ENCODE measurements around the gene MYADML2.

The MYADML2 gene

DNA sequence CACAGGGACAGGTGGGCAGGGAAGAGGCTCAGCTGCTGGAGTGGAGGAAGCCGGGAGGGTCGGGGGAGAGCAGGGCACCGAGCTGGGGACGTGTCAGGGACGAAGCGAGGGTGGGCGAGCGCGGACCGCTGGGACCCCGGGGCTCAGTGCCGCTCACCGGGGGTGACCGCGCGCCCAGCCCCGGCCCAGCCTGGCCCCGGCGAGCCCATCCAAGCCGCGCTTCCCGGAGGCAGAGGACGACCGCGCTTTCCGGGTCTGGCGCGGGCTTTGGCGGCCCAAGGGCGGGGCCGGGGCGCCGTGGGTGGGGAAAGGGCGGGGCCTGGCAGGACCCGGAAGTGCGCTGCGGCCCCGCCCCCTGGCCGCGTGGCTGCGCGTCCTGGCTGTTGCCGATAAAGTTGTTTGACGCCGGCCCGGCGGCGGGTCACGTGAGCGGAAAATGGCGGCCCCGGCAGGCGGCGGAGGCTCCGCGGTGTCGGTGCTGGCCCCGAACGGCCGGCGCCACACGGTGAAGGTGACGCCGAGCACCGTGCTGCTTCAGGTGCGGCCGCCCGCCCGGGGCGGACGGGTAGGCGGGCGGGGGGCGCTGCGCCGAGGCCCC lies 30.3 kb upstream of the MYADML2 start, which contains the start of gene ASPSCR1:
TSS of gene ASPSCR1 (plus strand) at position 419 of the 598 bp plus-strand sequence. CDS start at position 437, 18 bp downstream.
- peak; percentile 79 to 92 for DNase-seq

DNA sequence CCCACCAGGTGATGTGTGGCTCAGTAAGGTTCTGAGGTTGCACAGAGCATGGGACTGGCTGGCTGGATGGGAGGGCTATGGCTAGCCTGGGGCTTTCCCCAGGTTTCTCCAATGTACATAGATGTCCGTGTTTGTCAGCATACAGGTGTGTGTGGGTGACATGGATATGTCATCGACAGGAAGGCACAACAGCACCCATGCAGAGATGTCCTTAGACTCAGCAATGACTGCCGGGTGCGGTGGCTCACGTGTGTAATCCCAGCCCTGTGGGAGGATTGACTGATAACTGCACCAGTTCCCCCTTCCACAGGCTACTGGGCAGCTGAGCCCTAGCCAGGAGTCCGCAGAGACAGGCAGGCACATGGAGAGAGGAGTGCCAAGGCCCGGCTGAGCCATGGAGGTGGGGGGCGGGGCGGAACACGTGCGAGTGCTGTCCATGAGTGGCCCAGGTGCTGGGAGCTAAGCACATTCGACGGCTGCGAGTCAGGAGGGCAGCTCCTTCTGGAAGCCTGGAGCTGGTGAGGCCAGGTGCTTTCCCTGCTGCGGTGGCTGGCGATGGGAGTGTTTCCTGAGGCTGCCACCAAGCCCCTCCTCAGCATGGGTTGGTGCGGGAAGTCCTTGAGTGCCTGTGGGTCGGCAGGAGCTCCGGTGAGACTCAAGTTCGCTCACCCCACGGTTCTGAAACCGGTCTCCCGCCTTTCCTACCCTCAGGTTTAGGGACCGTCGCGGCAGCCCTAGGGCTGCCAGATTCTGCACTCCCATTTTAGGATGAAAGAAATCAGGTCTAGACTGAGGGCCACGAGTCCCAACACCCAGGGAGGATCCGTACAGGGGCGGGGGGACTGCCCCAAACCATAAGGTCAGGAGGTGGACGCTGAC lies 29.5 kb upstream of the MYADML2 start:
- DNase-seq, result no peak

DNA sequence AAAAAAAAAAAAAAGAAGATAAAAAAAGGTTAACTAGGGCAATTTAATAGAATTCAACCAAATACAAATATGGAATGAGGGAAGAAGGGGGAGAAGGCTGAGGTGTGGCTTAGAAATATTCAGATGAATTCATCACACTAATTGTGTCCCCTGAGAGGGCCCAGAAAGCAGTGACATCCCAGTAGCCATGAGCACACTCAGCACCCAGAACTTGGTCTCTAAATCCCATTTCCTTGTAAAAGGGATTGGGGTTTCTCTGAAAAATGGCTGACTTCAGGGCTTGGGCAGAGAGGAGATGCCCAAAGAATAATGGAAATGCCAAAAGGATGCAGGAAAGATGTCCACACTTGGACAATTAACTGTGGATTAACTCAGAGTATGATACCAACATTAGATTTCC lies 26.4 kb upstream of the MYADML2 start:
- DNase-seq, result no peak

DNA sequence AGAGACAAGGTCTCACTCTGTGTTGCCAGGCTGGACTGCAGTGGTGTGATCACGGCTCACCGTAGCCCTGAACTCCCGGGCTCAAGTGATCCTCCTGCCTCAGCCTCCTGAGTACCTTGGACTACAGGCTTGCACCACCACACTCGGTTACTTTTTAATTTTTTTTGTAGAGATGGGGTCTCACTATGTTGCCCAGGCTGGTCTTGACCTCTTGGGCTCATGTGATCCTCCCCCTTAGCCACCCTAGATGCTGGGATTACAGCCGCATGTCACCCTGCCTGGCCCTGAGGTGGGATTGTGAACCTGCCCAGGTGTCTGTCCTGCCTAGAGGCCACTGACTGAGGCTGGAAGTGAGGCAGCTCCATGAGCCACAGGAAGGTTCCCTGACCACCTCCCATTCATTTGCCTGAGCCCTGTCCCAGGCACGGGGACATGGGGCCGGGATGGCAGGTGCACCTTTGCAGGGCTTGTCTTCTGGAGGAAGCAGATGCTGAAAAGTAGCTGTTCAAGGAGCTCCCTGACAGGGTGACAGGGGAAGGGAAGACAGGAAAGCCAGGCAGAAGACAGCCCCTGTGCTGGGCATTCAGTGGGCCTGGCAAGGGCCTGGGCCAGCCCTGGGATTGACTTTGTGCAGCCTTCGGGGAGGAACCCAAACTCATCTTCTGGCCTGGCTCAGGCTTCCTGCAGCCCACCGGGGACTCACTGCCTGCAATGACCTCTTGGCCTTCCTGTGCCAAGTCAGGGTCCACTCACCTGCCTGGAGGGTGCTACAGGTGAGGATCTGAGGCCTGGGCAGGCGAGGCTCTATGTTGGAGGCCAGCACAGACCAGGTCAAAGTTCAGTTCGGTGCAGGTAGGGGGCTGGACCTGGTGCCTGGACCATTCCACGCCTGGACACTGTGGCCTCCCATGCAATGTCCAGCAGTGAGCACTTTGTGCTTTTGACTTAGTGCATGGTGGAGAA lies 22.1 kb upstream of the MYADML2 start:
- no peak for DNase-seq

DNA sequence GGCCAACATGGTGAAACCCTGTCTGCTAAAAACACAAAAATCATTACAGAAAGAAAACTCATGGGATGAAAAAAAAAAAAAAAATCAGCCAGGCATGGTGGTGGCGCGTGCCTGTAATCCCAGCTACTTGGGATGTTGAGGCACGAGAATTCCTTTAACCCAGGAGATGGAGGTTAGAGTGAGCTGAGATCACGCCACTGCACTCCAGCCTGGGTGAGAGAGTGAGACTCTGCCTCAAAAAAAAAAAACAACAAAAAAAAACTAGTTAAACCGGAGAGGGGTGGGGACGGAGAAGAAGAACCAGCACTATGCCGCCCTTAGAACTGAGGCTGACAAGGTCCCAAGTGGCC lies 21.3 kb upstream of the MYADML2 start:
- DNase-seq, result no peak

DNA sequence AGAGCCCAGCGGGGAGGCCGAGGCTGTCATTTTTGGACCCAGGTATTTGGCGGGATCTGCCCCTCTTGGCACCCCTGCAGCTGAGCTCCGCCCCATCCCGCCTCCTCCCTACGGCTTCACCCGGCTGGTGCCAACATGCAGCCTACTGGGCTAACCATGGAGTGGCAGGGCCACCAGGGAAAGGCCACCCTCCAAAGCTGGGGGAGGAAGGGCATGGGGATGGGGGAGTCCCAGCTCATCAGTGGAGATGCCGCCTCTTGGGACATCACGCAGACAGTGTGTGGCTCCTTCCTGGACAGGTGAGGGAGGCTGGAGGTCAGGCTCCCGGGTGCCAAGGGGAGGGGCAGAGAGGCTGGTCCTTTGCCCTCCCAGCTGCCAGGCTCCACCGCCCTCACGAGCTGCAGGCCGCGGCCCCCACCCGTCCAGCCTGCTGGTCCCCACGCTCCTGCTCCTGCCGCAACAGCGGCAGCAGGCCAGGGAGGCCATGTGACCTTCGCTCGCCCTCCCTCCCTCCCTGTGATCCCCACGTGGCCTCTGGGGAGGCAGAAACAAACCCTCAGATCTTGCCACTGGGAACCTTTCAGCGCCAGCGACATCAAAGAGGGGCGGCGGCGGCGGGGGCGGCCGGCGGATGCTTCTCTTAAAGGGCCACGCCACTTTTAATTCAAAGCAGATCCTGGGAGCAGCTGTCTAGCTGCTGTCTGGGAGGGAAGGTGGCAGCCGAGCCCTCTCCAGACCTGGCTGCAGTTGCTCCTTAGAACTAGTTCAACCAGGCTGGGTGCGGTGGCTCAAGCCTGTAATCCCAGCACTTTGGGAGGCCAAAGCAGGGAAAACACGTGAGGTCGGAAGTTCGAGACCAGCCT lies 20.7 kb upstream of the MYADML2 start:
- DNase-seq, result peak; percentile 96

DNA sequence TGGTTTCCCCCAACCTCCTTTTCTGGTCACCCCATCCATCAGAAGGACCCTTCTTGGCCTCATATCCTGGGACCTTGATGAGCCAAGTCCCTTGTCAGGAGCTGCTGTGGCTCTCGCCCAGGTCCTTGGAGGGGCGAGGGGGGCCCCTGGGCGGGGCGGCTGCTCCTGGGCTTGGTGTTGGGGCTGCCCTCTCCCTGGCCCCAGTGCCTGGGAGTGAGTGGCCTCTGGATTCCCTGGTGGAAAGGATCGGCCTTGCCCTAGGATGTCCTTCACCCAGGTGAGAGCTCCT lies 20.2 kb upstream of the MYADML2 start:
- no peak for DNase-seq

DNA sequence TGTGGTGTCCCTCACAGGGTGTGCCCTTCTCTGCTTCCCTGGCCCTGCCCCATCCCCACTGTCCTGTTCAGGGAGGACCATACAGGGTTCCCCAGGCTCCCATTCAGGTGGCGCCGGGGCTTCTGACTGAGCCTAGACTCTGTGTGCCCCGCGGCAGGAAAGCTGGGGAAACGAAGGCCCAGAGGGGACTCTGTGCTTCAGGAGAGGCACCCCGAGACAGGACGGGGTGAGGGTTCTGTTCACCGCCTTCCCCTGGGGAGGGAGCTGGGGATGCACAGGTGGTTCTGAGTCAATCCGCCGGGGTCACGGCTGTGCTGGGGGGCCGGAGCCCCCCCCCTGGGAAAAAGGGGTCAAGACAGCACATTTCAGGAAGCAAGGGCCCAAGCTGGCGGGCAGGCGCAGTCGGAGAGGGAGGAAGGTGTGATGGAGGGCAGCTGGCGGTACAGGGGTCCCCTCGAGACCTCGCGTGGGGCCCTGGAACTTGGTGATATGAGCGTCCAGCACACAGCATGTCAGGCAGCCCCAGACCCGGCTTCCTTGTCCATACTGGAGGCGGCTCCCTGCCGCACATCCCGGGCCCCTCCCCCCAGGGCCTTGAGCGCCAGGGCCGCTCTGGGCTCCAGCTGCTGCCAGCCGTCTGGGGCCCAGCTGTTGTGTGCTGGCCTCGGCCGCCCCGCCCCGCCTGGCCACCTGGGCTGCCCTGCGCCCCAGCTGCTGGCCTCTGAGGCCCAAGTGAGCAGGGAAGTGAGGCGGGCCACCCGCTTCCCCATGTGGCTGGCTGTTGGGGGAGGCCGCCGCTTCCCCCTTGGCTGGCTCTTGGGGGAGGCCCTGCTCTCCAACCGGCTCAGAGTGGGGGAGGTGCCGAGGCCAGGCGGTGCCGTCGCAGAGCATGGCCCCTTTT lies 19.6 kb upstream of the MYADML2 start:
- peak; percentile 71 to 85 for DNase-seq

DNA sequence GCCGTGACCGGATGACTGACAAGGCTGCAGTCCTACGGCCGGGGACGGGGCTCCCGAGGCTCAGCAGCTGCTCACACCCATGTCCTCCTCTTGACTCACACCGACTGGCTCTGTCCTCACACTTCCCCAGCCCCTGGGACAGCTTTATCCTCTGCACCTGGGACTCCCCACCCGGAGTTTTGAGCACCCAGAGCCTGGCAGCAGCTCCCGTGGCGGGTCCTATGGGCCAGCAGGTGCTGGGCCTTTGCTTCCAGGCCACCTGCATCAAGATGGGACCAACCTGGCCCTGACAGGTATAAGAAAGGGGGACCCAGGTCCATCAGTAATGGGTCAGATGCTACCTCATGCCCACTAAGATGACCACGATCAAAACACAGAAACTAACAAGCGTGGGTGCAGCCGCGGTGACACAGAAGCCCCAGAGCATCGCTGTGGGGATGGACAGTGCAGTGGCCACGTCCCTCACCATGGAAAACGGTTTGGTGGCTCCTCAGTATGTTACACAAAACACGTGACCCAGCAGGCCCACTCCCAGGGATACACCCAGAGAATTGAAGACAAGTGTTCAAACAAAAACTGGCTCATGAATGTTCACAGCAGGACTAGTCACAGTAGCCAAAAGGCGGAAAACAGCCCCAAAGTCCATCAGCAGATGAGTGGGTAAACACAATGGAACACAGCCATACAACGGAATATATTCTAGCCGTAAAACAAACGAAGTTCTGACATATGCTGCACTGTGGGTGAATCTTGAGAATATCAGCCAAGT lies 17.2 kb upstream of the MYADML2 start:
- DNase-seq, result no peak

DNA sequence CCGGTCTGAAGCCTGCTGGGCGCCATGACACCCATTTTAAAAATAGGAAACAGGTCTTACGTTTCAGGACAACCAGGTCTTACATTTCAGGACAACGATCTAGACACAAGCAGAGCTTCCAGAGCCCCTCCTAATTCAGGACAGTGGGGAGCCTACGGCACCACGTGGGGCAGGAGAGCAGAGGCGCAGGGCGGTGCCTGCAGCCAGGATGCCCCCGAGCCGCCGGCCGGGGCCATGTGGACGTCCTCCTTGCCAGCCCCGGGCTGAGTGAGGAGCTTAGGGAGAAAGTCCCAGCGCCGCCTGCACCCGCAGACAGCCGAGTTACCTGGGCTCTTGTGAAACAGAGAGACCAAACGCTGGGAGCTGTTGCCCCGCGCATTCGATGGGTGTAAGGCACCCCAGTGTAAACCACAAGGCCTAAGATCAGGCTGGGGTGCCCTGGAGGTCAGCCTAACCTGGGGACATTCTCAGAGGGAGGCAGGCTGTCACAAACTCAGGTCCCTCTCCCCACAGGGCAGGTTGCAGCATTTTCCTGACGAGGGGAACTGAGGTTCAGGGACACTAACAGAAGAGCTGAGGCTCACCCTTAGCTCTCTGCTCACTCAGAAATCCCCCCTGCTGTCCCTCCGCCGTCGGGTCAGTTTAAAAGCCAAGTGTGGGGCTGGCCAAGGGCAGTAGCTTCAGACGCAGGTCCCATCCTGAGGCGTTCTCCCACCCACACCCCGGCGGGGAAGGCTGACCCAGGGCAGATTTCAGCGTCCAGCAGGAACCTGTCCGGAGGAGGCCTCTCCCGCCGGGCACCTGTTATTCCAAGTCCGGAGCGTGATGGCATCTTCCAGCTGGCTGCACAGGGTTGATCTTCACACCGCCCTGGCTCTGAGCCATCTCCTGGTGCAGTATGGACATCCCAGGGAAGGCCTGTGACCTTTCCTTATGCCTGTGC lies 15.7 kb upstream of the MYADML2 start:
- DNase-seq, result no peak

DNA sequence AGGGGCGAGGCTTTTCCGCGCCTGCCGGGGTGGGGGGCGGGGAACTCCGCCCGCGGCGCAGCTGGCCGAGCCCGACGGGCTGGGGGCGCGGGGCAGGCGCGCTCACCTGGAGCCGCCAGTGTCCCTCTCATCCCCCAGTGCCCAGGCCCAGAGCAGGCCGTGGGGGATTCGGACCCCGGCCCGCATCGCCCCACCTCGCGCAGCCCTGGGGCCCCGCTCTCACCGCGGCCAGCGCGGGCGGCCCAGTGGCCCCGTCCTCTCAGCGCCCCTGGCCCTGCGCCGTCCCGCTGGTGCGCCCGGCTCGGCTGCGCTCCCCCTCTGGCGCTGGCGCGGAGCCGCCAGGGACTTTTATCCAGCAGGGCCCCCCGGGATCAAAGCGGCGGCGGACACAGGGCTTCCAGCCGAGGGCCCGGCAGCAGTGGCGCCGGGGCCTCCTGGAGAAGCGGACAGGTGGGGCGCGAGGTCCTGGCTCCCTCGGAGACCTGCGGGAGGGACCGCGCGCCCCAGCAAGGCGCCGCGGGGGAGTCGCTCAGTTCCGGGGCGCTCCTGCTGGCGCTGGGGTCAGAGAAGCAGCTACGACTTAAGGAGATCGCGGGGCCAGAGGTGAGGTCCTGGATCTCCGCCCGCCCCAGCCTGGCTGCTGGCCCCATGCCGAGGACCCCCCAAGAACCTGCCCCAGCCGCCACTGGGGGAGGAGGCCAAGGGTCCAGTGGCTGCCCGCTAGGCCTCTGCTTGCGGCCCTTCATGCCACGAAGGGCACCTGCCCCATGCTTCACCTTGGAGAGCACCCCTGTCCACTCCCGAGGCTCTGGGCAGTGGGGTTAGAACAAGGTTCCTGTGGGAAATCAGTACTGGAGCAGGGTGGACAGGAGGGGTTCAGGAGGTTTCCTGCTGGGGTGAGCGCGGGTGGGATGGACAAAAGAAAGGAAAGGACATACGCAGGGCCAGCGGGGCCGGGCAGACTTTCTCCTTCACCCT lies 14.8 kb upstream of the MYADML2 start:
- no peak for DNase-seq

DNA sequence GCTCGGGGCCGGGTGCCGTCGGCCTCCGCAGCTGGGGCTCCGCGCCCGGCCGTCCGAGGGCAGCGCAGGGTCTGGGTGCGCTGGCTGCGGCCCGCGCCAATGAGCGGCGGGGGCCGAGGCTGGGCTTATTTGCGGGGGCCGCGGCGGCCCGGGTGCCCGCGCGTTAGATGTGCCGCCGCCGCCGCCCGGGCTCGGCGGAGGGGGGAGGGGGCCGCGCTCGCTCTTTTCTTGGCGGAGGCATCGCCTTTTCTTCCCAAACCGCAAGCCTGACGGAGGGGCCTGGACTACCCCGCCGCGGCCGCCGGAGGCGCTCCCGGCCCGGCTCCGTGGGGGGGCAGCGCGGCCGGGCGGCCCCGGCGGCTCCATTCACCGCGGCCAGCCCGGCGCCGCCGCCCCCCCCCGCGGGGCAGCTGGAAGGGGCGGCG lies 14.1 kb upstream of the MYADML2 start, which contains the start of gene NOTUM:
TSS of gene NOTUM (minus strand) at position 101 of the 425 bp plus-strand sequence. CDS start 278 bp downstream, outside the sequence.
- DNase-seq, result no peak

DNA sequence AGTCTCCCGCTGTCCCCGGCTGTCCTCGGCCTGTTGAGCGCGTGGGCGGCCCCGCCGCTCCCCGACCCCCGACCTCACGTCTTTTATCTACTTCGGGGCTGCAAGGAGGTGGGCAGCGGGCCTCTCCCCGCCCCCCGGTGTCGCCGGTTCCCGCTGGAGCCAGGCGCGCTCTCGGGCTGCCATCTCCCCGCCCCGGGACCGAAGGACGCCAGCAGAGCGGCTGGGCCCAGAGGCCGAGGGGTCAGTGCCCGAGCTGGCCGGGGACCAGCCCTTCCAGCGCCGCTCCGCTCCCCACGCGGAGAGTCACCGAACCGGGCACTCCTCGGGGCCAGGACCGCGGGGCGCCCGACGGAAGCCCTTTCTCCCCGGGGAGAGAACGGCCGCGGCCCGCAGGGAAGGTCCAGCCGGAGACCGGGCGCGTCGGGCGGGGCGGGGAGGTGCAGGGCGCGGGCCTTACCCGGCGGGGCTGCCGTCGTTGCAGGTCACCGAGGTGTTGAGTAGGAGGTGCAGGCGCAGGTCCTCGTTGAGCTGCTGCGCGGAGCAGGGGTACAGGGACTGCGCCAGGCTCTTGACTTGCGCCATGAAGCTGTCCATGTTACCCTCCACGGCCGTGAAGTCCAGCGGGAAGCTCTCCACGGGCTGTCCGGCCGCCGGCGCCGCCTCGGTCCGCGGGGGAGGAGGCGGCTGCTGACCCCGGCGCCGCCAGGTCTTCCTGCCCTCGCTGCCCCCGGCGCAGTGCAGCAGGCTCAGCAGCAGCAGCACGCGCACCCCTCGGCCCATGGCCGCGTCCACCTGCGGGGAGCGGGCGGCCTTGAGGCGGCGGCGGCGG lies 13.3 kb upstream of the MYADML2 start:
- DNase-seq, result no peak

DNA sequence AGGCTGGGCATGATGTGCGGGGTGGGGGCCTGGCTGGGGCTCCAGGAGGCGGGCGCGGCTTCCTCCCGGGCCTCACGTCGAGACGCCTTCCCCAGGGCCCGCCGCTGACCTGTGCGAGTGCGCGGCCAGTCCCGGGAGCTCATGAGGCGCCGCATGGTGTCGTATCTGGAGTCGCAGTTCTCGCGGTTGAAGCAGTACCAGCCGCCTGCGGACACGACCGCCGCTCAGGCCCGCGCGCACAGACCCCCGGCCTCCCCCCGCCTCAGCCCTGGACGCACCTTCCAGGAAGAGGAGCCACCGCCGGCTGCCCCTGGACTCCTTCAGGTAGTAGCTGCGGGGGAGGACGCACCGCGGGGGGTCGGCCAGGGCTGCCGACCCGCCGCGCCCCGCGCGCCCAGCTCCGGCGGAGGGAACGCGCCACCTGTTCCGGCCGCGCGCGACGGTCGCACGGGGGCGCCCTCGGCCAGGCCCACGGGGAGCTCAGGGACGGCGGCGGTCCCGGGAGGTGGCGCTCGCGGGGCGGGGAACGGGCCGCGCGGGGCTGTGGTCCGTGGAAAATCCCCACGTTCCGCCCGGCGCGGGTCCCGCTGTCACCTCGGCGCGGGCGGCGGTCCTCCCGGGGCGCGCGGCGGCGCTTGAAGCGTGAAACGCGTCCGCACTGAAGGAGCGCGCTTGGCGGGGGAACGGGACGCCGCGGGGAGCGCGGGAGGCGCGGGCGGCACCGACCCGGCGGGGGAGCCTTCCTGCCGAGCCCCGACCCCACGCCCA lies 12.5 kb upstream of the MYADML2 start:
- DNase-seq, result peak in 1 of 2 experiments; percentile 29

DNA sequence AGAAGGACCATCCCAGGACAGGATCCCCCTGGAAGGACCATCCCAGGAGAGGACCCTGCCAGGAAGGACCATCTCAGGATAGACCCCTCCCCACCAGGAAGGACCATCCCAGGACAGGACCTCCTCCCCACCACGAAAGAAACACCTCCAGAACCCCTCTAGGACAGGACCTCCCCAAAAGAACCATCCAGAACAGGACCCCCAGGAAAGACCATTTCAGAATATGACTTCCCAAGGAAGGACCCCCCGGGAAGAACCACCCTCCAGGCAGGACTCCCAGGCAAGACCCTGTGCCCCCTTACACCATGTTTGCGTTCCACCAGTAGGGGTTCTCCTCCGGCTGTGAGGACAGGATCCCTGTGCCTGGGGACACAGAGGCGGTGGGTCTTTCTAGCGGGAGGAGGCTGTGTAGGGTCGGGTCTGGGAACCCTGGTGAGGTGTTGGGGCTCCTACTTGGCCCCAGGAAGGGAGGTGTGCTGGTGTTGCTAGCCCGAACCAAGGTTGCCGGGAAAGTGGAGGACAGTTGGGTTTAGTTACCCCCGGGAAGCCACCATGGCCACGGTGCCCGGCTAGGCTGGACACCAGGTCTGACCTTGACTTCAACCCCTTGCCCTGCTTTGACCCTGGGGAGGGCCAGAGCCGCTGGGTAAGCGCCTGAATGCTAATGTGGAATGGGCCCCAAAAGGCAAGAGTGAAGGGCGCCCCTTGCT lies 11.8 kb upstream of the MYADML2 start:
- DNase-seq, result peak in 1 of 2 experiments; percentile 23
